Vagina (tissue), 2 donors: Measurements from ENCODE around the gene GRIK4. TPM values are rescaled to one million over a fixed set of nuclear protein-coding genes. Genes with fewer than 3 reads are reported as not detected.

ENCODE experiments used
- DNase-seq, 2 donors: peaks; one replicate each; pipeline ENCODE4 v3.0.0-alpha.2; 2017; ENCODE audit errors: extremely low spot score in 2 of 2
- H3K27ac ChIP-seq: fragments of 200-600 bp; sonication (generic); one replicate; pipeline ENCODE4 v1.5.1; 2019
- H3K27me3 ChIP-seq: fragments of 200-600 bp; sonication (generic); one replicate; pipeline ENCODE4 v1.5.1; 2019
- H3K36me3 ChIP-seq, 2 donors: fragments of 200-600 bp; sonication (generic); one replicate each; pipeline ENCODE4 v1.5.1; 2017 to 2019
- H3K4me1 ChIP-seq: fragments of 200-600 bp; sonication (generic); one replicate; pipeline ENCODE4 v1.5.1; 2019
- H3K4me3 ChIP-seq, 2 donors: fragments of 200-600 bp; sonication (generic); 1 replicate in 1 of 2; 2 replicates in 1 of 2; pipeline ENCODE4 v1.5.1; 2016 to 2019
- H3K9me3 ChIP-seq: fragments of 200-600 bp; sonication (generic); one replicate; pipeline ENCODE4 v1.5.1; 2019
- POLR2A ChIP-seq, 2 donors: fragments of 450-650 bp; IDR thresholded peaks; one replicate each; pipeline ENCODE4 v1.6.1; 2017; ENCODE audit warnings: antibody characterized with exemption in 2 of 2, mild to moderate bottlenecking in 2 of 2, moderate library complexity in 2 of 2
- POLR2AphosphoS5 ChIP-seq, 2 donors: sonication (generic); formaldehyde crosslinking; IDR thresholded peaks; one replicate each; pipeline ENCODE4 v1.9.0; 2017; ENCODE audit warnings: antibody characterized with exemption in 2 of 2, mild to moderate bottlenecking in 2 of 2, low read depth in 1 of 2; ENCODE audit not compliant: insufficient read depth in 1 of 2
- intact Hi-C: fragments of 100-400 bp; cut with DNase I; formaldehyde crosslinking; loops from one replicate; pipeline ENCODE4 v1.15.1; 2023
- total RNA-seq: library from RNA; depleted of rRNA; stranded (reverse); fragments of >200 nt; gene quantifications from one replicate; pipeline ENCODE4 v1.2.3, GENCODE V29; 2016
- TF ChIP-seq, protein P1 (sequence below), 3 experiments: fragments of 450-650 bp in 2 of 3; fragments of 200-600 bp in 1 of 3; sonication (generic) in 1 of 3; IDR thresholded peaks; one replicate each; pipeline ENCODE4 v1.5.1; 2017 to 2019; ENCODE audit warnings: antibody characterized with exemption in 3 of 3, mild to moderate bottlenecking in 2 of 3, moderate library complexity in 2 of 3

The GRIK4 gene
- total RNA-seq, 1 donor from 2014 or later = 0.25 TPM

DNA sequence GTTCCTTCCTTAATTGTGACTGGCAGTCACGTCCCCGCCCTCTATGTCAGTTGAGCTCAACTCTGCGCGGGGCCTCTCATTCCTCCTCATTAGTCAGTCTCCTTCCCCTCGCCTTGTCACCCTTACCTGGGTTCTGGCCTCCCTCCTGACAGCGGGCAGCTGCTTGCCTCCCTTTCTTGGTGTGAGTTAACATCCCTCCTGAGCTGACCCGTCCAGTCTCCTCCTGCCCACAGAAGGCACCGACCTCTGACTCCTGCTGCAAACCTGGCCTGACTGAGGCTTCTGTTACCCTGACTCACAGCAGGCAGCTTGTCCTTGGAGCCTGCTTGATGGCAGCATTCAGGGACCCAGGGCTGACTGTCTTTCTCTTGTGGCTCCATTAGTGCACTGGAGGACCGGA is 45.2 kb downstream of the GRIK4 start:
- TF ChIP-seq POLR2AphosphoS5 (IDR thresholded peaks at IDR 0.05; ENCODE audit: insufficient read depth in 1 of 2, low read depth in 1 of 2) (no peak), POLR2A (IDR thresholded peaks at IDR 0.05) (no peak)
- TF ChIP-seq, protein P1, sequence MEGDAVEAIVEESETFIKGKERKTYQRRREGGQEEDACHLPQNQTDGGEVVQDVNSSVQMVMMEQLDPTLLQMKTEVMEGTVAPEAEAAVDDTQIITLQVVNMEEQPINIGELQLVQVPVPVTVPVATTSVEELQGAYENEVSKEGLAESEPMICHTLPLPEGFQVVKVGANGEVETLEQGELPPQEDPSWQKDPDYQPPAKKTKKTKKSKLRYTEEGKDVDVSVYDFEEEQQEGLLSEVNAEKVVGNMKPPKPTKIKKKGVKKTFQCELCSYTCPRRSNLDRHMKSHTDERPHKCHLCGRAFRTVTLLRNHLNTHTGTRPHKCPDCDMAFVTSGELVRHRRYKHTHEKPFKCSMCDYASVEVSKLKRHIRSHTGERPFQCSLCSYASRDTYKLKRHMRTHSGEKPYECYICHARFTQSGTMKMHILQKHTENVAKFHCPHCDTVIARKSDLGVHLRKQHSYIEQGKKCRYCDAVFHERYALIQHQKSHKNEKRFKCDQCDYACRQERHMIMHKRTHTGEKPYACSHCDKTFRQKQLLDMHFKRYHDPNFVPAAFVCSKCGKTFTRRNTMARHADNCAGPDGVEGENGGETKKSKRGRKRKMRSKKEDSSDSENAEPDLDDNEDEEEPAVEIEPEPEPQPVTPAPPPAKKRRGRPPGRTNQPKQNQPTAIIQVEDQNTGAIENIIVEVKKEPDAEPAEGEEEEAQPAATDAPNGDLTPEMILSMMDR (IDR thresholded peaks at IDR 0.05) = no peak
- DNase-seq = no peak
- no peaks in the 10 kb centered on the region for H3K36me3 ChIP-seq
- no peaks in the 10 kb centered on the region for H3K9me3 ChIP-seq
- intact Hi-C loops = no loop called here
- no peaks in the 10 kb centered on the region for H3K27me3 ChIP-seq
- H3K4me3 ChIP-seq = no peak overlapping the region
- no peak overlapping the region for H3K27ac ChIP-seq
- no peaks in the 10 kb centered on the region for H3K4me1 ChIP-seq

DNA sequence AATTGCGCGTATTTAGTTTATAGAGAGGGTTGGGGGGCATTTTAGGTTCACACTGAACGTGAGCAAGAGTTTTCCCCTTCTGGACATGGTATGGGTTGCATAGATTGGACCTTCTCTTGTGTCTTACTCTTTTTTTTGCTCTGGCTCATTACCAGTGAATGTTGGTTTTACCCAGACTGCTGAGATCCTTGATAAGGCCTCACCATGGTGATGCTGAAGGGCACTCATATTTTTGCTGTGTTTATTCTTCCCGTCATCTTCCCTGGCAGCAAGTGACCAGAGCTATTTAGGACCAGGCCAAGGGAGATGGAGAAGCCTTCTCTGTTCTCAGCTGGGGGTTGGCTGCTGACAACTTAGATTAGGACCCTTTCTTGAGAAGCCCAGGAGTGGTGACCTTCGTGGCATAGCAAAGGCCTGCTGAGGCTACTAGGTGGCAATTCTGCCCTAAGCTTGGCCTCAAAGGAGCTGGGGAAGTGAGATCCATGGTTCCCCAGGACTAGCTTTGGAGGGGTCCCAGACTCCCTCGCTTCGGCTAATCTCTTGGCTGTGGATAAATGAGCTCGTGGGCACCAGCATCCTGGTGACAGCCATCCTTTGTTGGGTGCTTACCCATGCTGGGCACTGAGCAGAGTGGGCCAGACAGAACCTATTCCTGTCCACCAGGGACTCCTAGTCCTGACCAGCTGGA is 47.3 kb downstream of the GRIK4 start:
- TF ChIP-seq POLR2A (IDR thresholded peaks at IDR 0.05) = no peak
- TF ChIP-seq POLR2AphosphoS5 (IDR thresholded peaks at IDR 0.05; ENCODE audit: insufficient read depth in 1 of 2, low read depth in 1 of 2) = no peak
- TF ChIP-seq, protein P1 (IDR thresholded peaks at IDR 0.05) = no peak

DNA sequence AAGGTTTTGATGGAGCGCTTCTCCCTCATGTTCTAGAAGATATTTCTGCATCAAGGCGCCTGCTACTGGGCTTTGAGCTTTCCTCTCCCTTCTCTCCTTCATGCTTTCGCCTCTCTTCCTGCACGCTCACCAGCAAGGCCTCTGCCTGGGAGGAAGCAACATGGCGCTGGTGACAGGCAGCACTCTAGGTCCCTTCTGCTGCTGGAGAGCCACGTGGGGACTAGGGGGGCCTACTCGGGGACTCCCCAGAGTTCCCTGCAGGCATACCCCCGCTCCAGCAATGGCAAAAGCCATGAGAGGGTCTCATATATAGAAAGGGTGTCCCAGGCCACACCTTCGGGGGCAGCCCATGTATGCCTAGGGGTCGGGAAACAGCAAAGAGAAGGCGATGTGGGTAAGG is 49.7 kb downstream of the GRIK4 start:
- no peak overlapping the region for H3K27ac ChIP-seq

More for the DNA sequence above, 47.3 kb downstream of the GRIK4 start:
- intact Hi-C loops = no loop called here
- no peak for DNase-seq
- H3K4me1 ChIP-seq = peaks cover 2% of the 10 kb centered on the region
- H3K36me3 ChIP-seq = no peaks in the 10 kb centered on the region
- no peaks in the 10 kb centered on the region for H3K9me3 ChIP-seq
- H3K27ac ChIP-seq = no peak overlapping the region
- H3K27me3 ChIP-seq = no peaks in the 10 kb centered on the region
- H3K4me3 ChIP-seq = no peak overlapping the region

GRCh38 chr11:120562806-120563425 is 51.4 kb downstream of the GRIK4 start:
- no peak for TF ChIP-seq POLR2AphosphoS5 (IDR thresholded peaks at IDR 0.05; ENCODE audit: insufficient read depth in 1 of 2, low read depth in 1 of 2)
- no peak for TF ChIP-seq POLR2A (IDR thresholded peaks at IDR 0.05)
- TF ChIP-seq, protein P1 (IDR thresholded peaks at IDR 0.05) = no peak
- Histone ChIP-seq H3K36me3 (no peaks in the 10 kb centered on the region), H3K9me3 (no peaks in the 10 kb centered on the region), H3K27ac (no peak overlapping the region), H3K4me3 (no peak overlapping the region), H3K27me3 (no peaks in the 10 kb centered on the region), H3K4me1 (peaks cover 19% of the 10 kb centered on the region)
- intact Hi-C loops = no loop called here
- no peak for DNase-seq

More for the DNA sequence above, 49.7 kb downstream of the GRIK4 start:
- H3K36me3 ChIP-seq = no peaks in the 10 kb centered on the region
- DNase-seq = no peak
- no peaks in the 10 kb centered on the region for H3K27me3 ChIP-seq
- intact Hi-C loops = no loop called here
- TF ChIP-seq POLR2AphosphoS5 (IDR thresholded peaks at IDR 0.05; ENCODE audit: insufficient read depth in 1 of 2, low read depth in 1 of 2) (no peak), POLR2A (IDR thresholded peaks at IDR 0.05) (no peak)
- TF ChIP-seq, protein P1 (IDR thresholded peaks at IDR 0.05) = no peak
- no peak overlapping the region for H3K4me3 ChIP-seq
- H3K9me3 ChIP-seq = no peaks in the 10 kb centered on the region
- H3K4me1 ChIP-seq = peaks cover 19% of the 10 kb centered on the region
